Measurements from ENCODE around the gene CCR5.

GRCh38 chr3:46365737-46366524, 4.8 kb upstream of the CCR5 start:
- TF ChIP-seq CTCF (IDR thresholded peaks at IDR 0.05) (no peak), POLR2A (IDR thresholded peaks at IDR 0.05) (no peak)

Data from breast epithelium (tissue), 3 donors.